ENCODE results near the gene LRRC55. TPM values are rescaled to one million over a fixed set of nuclear protein-coding genes. Genes with fewer than 3 reads are reported as not detected.

Gene LRRC55
- total RNA-seq, 1 experiment from 2014 or later: 0.79 TPM

GRCh38 chr11:57140568-57140967 is 41.2 kb upstream of the LRRC55 start:
- CTCF ChIA-PET: interaction anchor here (12.4 kb wide), 1 partner anchor 109 kb away, joined by 363 read pairs; no protein-coding TSS in a partner anchor
- Mint-ChIP-seq H3K4me1 (no peaks in the 10 kb centered on the region), H3K9me3 (no peaks in the 10 kb centered on the region), H3K27ac (no peak overlapping the region), H3K27me3 (ENCODE audit: low read depth) (no peaks in the 10 kb centered on the region), H3K4me3 (no peak overlapping the region), H3K36me3 (no peaks in the 10 kb centered on the region)
- DNase-seq (ENCODE audit: low spot score) (no peak), ATAC-seq (no peak)
- POLR2A ChIA-PET: no interaction called here
- TF ChIP-seq ZNF121 (CRISPR knock-in tag; IDR thresholded peaks at IDR 0.05) (no peak), NR1H2 (CRISPR knock-in tag; IDR thresholded peaks at IDR 0.05) (no peak), RELA (CRISPR knock-in tag; IDR thresholded peaks at IDR 0.05; ENCODE audit: borderline replicate concordance) (no peak), FOXJ3 (CRISPR knock-in tag; IDR thresholded peaks at IDR 0.05; ENCODE audit: borderline replicate concordance) (no peak), ZNF671 (CRISPR knock-in tag; IDR thresholded peaks at IDR 0.05) (no peak), KAT7 (CRISPR knock-in tag; IDR thresholded peaks at IDR 0.05; ENCODE audit: borderline replicate concordance) (no peak), ZNF232 (CRISPR knock-in tag; IDR thresholded peaks at IDR 0.05) (no peak)

GRCh38 chr11:57143459-57143858 is 38.3 kb upstream of the LRRC55 start:
- Mint-ChIP-seq H3K27ac (no peak overlapping the region), H3K27me3 (ENCODE audit: low read depth) (no peaks in the 10 kb centered on the region; the same call in 1 of the 2 replicates), H3K4me1 (0 out of 2 replicates have a peak, but pooled peaks cover 2% of the 10 kb centered on the region), H3K9me3 (no peaks in the 10 kb centered on the region), H3K4me3 (no peak overlapping the region), H3K36me3 (no peaks in the 10 kb centered on the region)
- ChIA-PET CTCF (interaction anchor here (1.5 to 2.4 kb wide), 3 partner anchors 40 to 106 kb away, joined by 3 to 28 read pairs (median 3); no protein-coding TSS in a partner anchor), POLR2A (no interaction called here)
- ATAC-seq (no peak), DNase-seq (ENCODE audit: low spot score) (no peak)
- TF ChIP-seq CDX4 (CRISPR knock-in tag; IDR thresholded peaks at IDR 0.05; ENCODE audit: borderline replicate concordance) (no peak), NR3C1 (CRISPR knock-in tag; conservative IDR thresholded peaks at IDR 0.05; ENCODE audit: low read depth) (no peak), ZNF219 (CRISPR knock-in tag; IDR thresholded peaks at IDR 0.05; ENCODE audit: borderline replicate concordance) (no peak), NFE2L1 (CRISPR knock-in tag; IDR thresholded peaks at IDR 0.05) (no peak), TP53 (CRISPR knock-in tag; IDR thresholded peaks at IDR 0.05) (no peak), ZNF121 (CRISPR knock-in tag; IDR thresholded peaks at IDR 0.05) (no peak), ETV6 (CRISPR knock-in tag; IDR thresholded peaks at IDR 0.05) (no peak), ATF3 (CRISPR knock-in tag; conservative IDR thresholded peaks at IDR 0.05) (no peak), RELA (CRISPR knock-in tag; IDR thresholded peaks at IDR 0.05; ENCODE audit: borderline replicate concordance) (no peak)

- H3K4me3 Mint-ChIP-seq: no peak overlapping the region
- no peak for DNase-seq (ENCODE audit: low spot score)
- H3K4me1 Mint-ChIP-seq: 0 out of 2 replicates have a peak, but pooled peaks cover 4% of the 10 kb centered on the region
- ChIA-PET CTCF (interaction anchor here (1.5 to 2.4 kb wide), 3 partner anchors 40 to 105 kb away, joined by 3 to 28 read pairs (median 3); no protein-coding TSS in a partner anchor), POLR2A (no interaction called here)
- H3K27ac Mint-ChIP-seq: no peak overlapping the region
- H3K27me3 Mint-ChIP-seq (ENCODE audit: low read depth): no peaks in the 10 kb centered on the region; the same call in 1 of the 2 replicates
- peak; percentile 78 for ATAC-seq
- no peaks in the 10 kb centered on the region for H3K9me3 Mint-ChIP-seq
- H3K36me3 Mint-ChIP-seq: no peaks in the 10 kb centered on the region
- TF ChIP-seq NR2C2 (CRISPR knock-in tag; IDR thresholded peaks at IDR 0.05) (no peak), ZNF219 (CRISPR knock-in tag; IDR thresholded peaks at IDR 0.05; ENCODE audit: borderline replicate concordance) (no peak), USF2 (CRISPR knock-in tag; IDR thresholded peaks at IDR 0.05) (no peak), CTCF (IDR thresholded peaks at IDR 0.05) (no peak), MXD4 (CRISPR knock-in tag; IDR thresholded peaks at IDR 0.05; ENCODE audit: borderline replicate concordance) (no peak), CREM (CRISPR knock-in tag; IDR thresholded peaks at IDR 0.05) (no peak)
Observed at GRCh38 chr11:57144075-57144474, 37.7 kb upstream of the LRRC55 start.

All from WTC11 (cell line).